KMS-11 (cell line): ENCODE results near the gene TFAM.
"Not testable (repeated sequence)": the region's sequence is repeated elsewhere in the genome, so short reads cannot be mapped to it uniquely, and the experiment has no call there.

Experiments used
- H2AFZ ChIP-seq: fragments of 200-600 bp; sonication (generic); 2 replicates; pipeline ENCODE4 v1.6.1; 2016; ENCODE audit warnings: antibody characterized with exemption, mixed run types, low read depth
- H3K27ac ChIP-seq: fragments of 200-600 bp; sonication (generic); 2 replicates; pipeline ENCODE4 v1.6.1; 2016; ENCODE audit warnings: mild to moderate bottlenecking, mixed run types
- H3K27me3 ChIP-seq: fragments of 200-600 bp; sonication (generic); 2 replicates; pipeline ENCODE4 v1.6.1; 2017; ENCODE audit warnings: mild to moderate bottlenecking, low read depth, mixed run types, moderate library complexity; ENCODE audit not compliant: insufficient read depth
- H3K36me3 ChIP-seq: fragments of 200-600 bp; sonication (generic); 2 replicates; pipeline ENCODE4 v1.6.1; 2017; ENCODE audit warnings: mild to moderate bottlenecking, mixed run types; ENCODE audit not compliant: insufficient read depth
- H3K4me1 ChIP-seq: fragments of 200-600 bp; sonication (generic); 2 replicates; pipeline ENCODE4 v1.6.1; 2016; ENCODE audit warnings: mild to moderate bottlenecking, low read depth, mixed run types; ENCODE audit not compliant: poor library complexity, severe bottlenecking
- H3K4me2 ChIP-seq: fragments of 200-600 bp; sonication (generic); 2 replicates; pipeline ENCODE4 v1.7.0; 2016; ENCODE audit warnings: mild to moderate bottlenecking, mixed run types
- H3K4me3 ChIP-seq: fragments of 200-600 bp; sonication (generic); IDR thresholded peaks from 2 replicates; pipeline ENCODE4 v1.6.1; 2017; ENCODE audit warnings: low read depth, low read length, mixed read lengths; ENCODE audit not compliant: insufficient read depth
- H3K79me2 ChIP-seq: fragments of 200-600 bp; sonication (generic); 2 replicates; pipeline ENCODE4 v1.6.1; 2016; ENCODE audit warnings: low read depth, mixed run types; ENCODE audit not compliant: insufficient read depth
- H3K9ac ChIP-seq: fragments of 200-600 bp; sonication (generic); 2 replicates; pipeline ENCODE4 v1.6.1; 2016; ENCODE audit warnings: mild to moderate bottlenecking, mixed run types
- H4K20me1 ChIP-seq: fragments of 200-600 bp; sonication (generic); 2 replicates; pipeline ENCODE4 v1.6.1; 2016; ENCODE audit warnings: mild to moderate bottlenecking, mixed run types; ENCODE audit not compliant: insufficient read depth
- CTCF ChIP-seq: fragments of 200-600 bp; sonication (generic); conservative IDR thresholded peaks from 2 replicates; pipeline ENCODE4 v1.6.1; 2017; ENCODE audit warnings: low read depth, mild to moderate bottlenecking, antibody characterized with exemption, low read length, moderate library complexity, mixed read lengths

Gene TFAM

GRCh38 chr10:58424176-58424575 lies 39.0 kb downstream of the TFAM start:
- H3K4me2 ChIP-seq: no peak overlapping the region
- H2AFZ ChIP-seq: no peak overlapping the region
- no peak overlapping the region for H3K27ac ChIP-seq
- no peak overlapping the region for H3K9ac ChIP-seq
- H3K36me3 ChIP-seq: no peaks in the 10 kb centered on the region
- no peaks in the 10 kb centered on the region for H3K79me2 ChIP-seq
- no peak for TF ChIP-seq CTCF
- H4K20me1 ChIP-seq: no peaks in the 10 kb centered on the region
- H3K4me1 ChIP-seq: no peaks in the 10 kb centered on the region
- H3K27me3 ChIP-seq: no peaks in the 10 kb centered on the region
- no peak overlapping the region for H3K4me3 ChIP-seq

GRCh38 chr10:58428436-58428835 lies 43.2 kb downstream of the TFAM start:
- H3K4me3 ChIP-seq, H3K36me3 ChIP-seq, H3K27me3 ChIP-seq, H3K79me2 ChIP-seq, H2AFZ ChIP-seq, H3K4me1 ChIP-seq, H4K20me1 ChIP-seq, H3K9ac ChIP-seq, H3K27ac ChIP-seq, H3K4me2 ChIP-seq: not testable (repeated sequence)

- Histone ChIP-seq H3K4me2 (no peak overlapping the region), H3K4me3 (no peak overlapping the region), H3K79me2 (no peaks in the 10 kb centered on the region), H4K20me1 (no peaks in the 10 kb centered on the region), H3K27me3 (no peaks in the 10 kb centered on the region), H3K36me3 (no peaks in the 10 kb centered on the region), H3K27ac (no peak overlapping the region), H3K9ac (no peak overlapping the region), H2AFZ (no peak overlapping the region), H3K4me1 (no peaks in the 10 kb centered on the region)
- TF ChIP-seq CTCF: no peak
Measured at GRCh38 chr10:58431903-58432302, 46.7 kb downstream of the TFAM start.

DNA sequence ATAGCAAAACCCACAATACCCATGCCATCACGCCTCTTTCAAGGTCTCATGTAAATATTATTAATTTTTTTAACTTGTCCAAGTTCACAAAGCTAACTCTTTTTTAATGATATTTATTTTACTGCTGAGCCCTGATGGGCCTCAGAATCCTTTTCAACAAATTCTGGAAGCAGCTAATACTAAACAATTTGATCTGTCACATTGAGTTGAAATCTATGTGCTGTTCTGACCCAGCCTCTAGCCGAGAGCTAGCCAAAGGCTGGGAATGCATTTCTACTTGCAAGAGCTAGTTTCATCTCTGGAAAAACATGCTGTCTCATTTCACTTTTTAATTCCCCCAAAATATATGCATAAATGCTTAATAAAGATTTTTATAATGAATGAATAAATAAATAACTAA lies 47.9 kb downstream of the TFAM start:
- no peaks in the 10 kb centered on the region for H3K27me3 ChIP-seq
- H3K79me2 ChIP-seq: no peaks in the 10 kb centered on the region
- no peaks in the 10 kb centered on the region for H4K20me1 ChIP-seq
- no peak overlapping the region for H3K4me3 ChIP-seq
- no peaks in the 10 kb centered on the region for H3K4me1 ChIP-seq
- TF ChIP-seq CTCF: no peak
- no peak overlapping the region for H3K27ac ChIP-seq
- no peak overlapping the region for H3K9ac ChIP-seq
- no peak overlapping the region for H3K4me2 ChIP-seq
- no peak overlapping the region for H2AFZ ChIP-seq
- H3K36me3 ChIP-seq: no peaks in the 10 kb centered on the region

DNA sequence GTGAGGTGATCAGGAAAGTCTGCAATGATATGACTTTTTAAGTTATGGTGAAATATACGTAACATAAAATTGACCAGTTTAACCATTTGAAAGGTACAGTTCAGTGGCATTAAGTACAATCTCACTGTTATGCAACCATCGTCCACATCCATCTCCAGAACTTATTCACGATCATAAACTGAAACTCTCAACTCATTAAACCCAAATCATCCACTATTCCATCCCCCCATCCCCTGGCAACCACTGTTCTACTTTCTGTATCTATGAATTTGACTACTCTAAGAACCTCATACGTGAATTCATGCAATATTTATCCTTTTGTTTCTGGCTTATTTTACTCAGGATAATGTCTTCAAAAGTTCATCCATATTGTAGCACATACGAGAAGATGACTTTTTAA lies 48.4 kb downstream of the TFAM start:
- H3K4me1 ChIP-seq: no peaks in the 10 kb centered on the region
- H3K79me2 ChIP-seq: no peaks in the 10 kb centered on the region
- TF ChIP-seq CTCF: no peak
- H3K36me3 ChIP-seq: no peaks in the 10 kb centered on the region
- H3K4me2 ChIP-seq: no peak overlapping the region
- H2AFZ ChIP-seq: no peak overlapping the region
- no peak overlapping the region for H3K27ac ChIP-seq
- no peaks in the 10 kb centered on the region for H3K27me3 ChIP-seq
- H4K20me1 ChIP-seq: no peaks in the 10 kb centered on the region
- no peak overlapping the region for H3K9ac ChIP-seq
- H3K4me3 ChIP-seq: no peak overlapping the region
